ENCODE results near the gene DNAL4.

DNAL4 gene, protein sequence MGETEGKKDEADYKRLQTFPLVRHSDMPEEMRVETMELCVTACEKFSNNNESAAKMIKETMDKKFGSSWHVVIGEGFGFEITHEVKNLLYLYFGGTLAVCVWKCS

GRCh38 chr22:38793721-38794466 lies at the start of gene DNAL4:
Gene DNAL4 (minus strand): TSS chr22:38794143. CDS start chr22:38782731, 11,412 bp downstream.
- no peaks in the 10 kb centered on the region for H3K9me3 Mint-ChIP-seq
- peak within 1 kb of the TSS; percentile 82 for H3K4me3 Mint-ChIP-seq
- peaks cover 30% of the 10 kb centered on the region for H3K27me3 Mint-ChIP-seq
- peaks cover 7% of the 10 kb centered on the region for H3K4me1 Mint-ChIP-seq
- H3K27ac Mint-ChIP-seq: peak within 1 kb of the TSS; percentile 78
- no peaks in the 10 kb centered on the region for H3K36me3 Mint-ChIP-seq
- ATAC-seq: peak; percentile 99

- H3K4me1 Mint-ChIP-seq: peaks cover 6% of the 10 kb centered on the region
- no peak overlapping the region for H3K4me3 Mint-ChIP-seq
- no peak overlapping the region for H3K27ac Mint-ChIP-seq
- H3K9me3 Mint-ChIP-seq: no peaks in the 10 kb centered on the region
- peak; percentile 74 for ATAC-seq
- H3K27me3 Mint-ChIP-seq: peaks cover 82% of the 10 kb centered on the region
- H3K36me3 Mint-ChIP-seq: no peaks in the 10 kb centered on the region
These were observed 49.3 kb upstream of the DNAL4 start for GRCh38 chr22:38843201-38843656.

GRCh38 chr22:38842512-38843200 lies 48.7 kb upstream of the DNAL4 start:
- H3K36me3 Mint-ChIP-seq: no peaks in the 10 kb centered on the region
- no peak for ATAC-seq
- peaks cover 6% of the 10 kb centered on the region for H3K4me1 Mint-ChIP-seq
- H3K27ac Mint-ChIP-seq: no peak overlapping the region
- H3K27me3 Mint-ChIP-seq: peaks cover 83% of the 10 kb centered on the region
- peak overlapping the region; percentile 65 for H3K4me3 Mint-ChIP-seq
- no peaks in the 10 kb centered on the region for H3K9me3 Mint-ChIP-seq

DNA sequence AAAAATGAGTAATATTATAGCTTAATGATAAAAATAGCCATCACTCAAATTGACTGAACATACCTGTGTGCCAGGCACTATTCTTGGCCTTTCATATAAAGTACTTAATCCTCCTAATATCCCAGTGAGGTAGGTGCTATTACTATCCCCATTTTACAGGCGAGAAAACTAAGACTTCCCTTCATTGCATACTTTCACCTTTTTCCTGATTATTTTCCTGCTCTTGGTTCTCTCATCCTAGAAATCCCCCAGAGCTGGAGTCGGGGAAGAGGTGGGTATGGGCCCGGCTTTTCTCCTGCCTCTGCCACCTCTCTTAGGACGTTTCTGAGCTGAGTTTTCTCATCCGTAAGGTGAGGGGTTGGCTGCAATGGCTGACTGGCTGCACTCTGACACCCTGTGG lies 47.7 kb upstream of the DNAL4 start:
- Mint-ChIP-seq H3K27me3 (peaks cover 83% of the 10 kb centered on the region), H3K4me1 (peaks cover 6% of the 10 kb centered on the region), H3K9me3 (no peaks in the 10 kb centered on the region), H3K36me3 (no peaks in the 10 kb centered on the region), H3K4me3 (no peak overlapping the region), H3K27ac (no peak overlapping the region)
- no peak for ATAC-seq

DNA sequence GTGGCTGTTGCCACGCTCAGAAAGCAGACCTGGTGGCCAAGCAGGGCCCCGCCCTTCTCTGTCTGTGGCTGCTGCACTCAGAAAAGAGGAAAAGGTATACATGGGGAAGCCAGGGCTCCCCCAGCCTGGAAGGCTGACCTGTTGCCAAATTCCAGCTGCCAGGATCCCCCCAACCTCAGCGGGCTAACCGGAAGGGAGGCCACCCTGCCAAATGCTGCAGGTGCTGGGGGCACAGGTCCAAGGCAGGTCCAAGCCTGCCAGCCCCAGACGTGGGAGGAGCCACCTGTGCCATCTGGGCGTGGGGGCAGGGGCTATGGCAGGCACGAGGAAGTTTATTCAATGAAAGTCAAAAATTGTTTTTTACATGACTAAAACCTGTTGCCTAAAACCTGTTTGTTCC lies 47.3 kb upstream of the DNAL4 start:
- Mint-ChIP-seq H3K4me1 (peaks cover 6% of the 10 kb centered on the region), H3K27ac (no peak overlapping the region), H3K4me3 (no peak overlapping the region), H3K9me3 (no peaks in the 10 kb centered on the region), H3K27me3 (peaks cover 82% of the 10 kb centered on the region), H3K36me3 (no peaks in the 10 kb centered on the region)
- no peak for ATAC-seq

DNA sequence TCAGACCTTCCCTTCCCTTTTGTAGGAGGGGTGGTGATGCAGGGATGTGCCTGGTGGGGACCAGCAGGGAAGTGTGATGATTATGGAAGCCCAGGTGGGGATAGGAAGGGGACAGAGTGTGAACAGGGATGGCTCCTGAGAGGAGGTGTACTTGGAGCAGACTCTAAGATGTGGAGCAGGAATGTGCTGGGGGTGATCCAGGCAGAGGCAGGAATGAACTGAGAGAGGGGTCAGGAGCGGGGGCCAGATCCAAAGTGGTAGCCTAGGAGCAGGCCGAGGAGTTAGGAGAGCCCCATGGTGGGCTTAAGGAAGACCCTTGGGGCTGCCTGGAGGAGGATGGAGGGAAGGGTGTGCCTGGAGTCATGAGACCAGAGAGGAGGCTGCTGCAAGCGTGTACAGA lies 46.2 kb upstream of the DNAL4 start:
- Mint-ChIP-seq H3K27ac (no peak overlapping the region), H3K4me1 (peaks cover 6% of the 10 kb centered on the region), H3K4me3 (no peak overlapping the region), H3K27me3 (peaks cover 84% of the 10 kb centered on the region), H3K9me3 (no peaks in the 10 kb centered on the region), H3K36me3 (no peaks in the 10 kb centered on the region)
- no peak for ATAC-seq

DNA sequence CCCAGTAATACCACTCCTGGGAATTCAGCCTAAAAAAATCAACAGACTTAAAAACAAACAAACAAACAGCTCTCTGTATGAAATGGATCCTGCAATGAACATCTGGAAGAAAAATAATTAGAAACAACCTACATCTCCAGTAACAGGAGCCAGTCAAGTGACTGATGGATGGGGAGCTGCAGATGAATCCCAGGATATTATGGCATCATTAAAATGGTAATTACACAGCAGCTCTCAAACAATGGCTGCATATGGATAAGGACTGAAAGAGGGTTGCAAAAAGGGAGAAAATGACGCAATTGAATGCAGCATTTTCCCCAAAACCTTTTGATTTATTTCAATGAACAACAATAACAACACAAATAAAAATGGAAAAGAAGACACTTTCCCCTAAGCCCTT lies 45.7 kb upstream of the DNAL4 start:
- Mint-ChIP-seq H3K36me3 (no peaks in the 10 kb centered on the region), H3K9me3 (no peaks in the 10 kb centered on the region), H3K27me3 (peaks cover 84% of the 10 kb centered on the region), H3K27ac (no peak overlapping the region), H3K4me1 (peaks cover 6% of the 10 kb centered on the region), H3K4me3 (no peak overlapping the region)
- ATAC-seq: no peak

- Mint-ChIP-seq H3K27me3 (peaks cover 84% of the 10 kb centered on the region), H3K9me3 (no peaks in the 10 kb centered on the region), H3K27ac (no peak overlapping the region), H3K4me1 (no peaks in the 10 kb centered on the region), H3K36me3 (no peaks in the 10 kb centered on the region), H3K4me3 (no peak overlapping the region)
- no peak for ATAC-seq
These were observed 43.5 kb upstream of the DNAL4 start for GRCh38 chr22:38837414-38837928.

DNA sequence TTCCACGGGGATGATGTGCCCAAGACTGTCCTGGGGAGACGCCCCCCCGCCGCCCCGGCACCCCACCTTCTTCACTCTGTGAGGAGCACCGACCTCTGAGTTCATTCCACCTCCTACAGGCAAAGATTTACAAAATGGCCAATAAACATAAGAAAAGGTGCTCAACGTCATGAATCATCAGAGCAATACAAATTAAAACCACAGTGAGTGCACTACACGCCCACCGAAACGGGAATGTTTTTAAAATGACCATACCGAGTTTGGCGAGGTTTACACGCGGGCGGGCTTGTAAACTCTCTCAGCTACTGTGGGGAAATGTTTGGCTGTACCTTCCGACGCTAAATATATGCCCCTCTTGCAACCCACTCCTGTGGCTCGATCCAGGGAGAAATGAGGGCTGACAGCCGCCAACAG lies 42.0 kb upstream of the DNAL4 start:
- Mint-ChIP-seq H3K9me3 (no peaks in the 10 kb centered on the region), H3K27ac (no peak overlapping the region), H3K4me3 (no peak overlapping the region), H3K4me1 (no peaks in the 10 kb centered on the region), H3K36me3 (no peaks in the 10 kb centered on the region), H3K27me3 (peaks cover 81% of the 10 kb centered on the region)
- no peak for ATAC-seq

GRCh38 chr22:38834991-38835390 lies 41.0 kb upstream of the DNAL4 start:
- H3K27ac Mint-ChIP-seq: no peak overlapping the region
- no peak for ATAC-seq
- no peaks in the 10 kb centered on the region for H3K4me1 Mint-ChIP-seq
- H3K27me3 Mint-ChIP-seq: peaks cover 72% of the 10 kb centered on the region
- H3K36me3 Mint-ChIP-seq: no peaks in the 10 kb centered on the region
- no peak overlapping the region for H3K4me3 Mint-ChIP-seq
- H3K9me3 Mint-ChIP-seq: no peaks in the 10 kb centered on the region

GRCh38 chr22:38834215-38834953 lies 40.4 kb upstream of the DNAL4 start:
- no peak overlapping the region for H3K4me3 Mint-ChIP-seq
- H3K27ac Mint-ChIP-seq: no peak overlapping the region
- peaks cover 66% of the 10 kb centered on the region for H3K27me3 Mint-ChIP-seq
- H3K9me3 Mint-ChIP-seq: no peaks in the 10 kb centered on the region
- no peak for ATAC-seq
- H3K36me3 Mint-ChIP-seq: no peaks in the 10 kb centered on the region
- no peaks in the 10 kb centered on the region for H3K4me1 Mint-ChIP-seq

GRCh38 chr22:38833061-38833460 lies 39.1 kb upstream of the DNAL4 start:
- Mint-ChIP-seq H3K36me3 (no peaks in the 10 kb centered on the region), H3K9me3 (no peaks in the 10 kb centered on the region), H3K4me3 (no peak overlapping the region), H3K27me3 (peaks cover 62% of the 10 kb centered on the region), H3K4me1 (no peaks in the 10 kb centered on the region), H3K27ac (no peak overlapping the region)
- no peak for ATAC-seq

DNA sequence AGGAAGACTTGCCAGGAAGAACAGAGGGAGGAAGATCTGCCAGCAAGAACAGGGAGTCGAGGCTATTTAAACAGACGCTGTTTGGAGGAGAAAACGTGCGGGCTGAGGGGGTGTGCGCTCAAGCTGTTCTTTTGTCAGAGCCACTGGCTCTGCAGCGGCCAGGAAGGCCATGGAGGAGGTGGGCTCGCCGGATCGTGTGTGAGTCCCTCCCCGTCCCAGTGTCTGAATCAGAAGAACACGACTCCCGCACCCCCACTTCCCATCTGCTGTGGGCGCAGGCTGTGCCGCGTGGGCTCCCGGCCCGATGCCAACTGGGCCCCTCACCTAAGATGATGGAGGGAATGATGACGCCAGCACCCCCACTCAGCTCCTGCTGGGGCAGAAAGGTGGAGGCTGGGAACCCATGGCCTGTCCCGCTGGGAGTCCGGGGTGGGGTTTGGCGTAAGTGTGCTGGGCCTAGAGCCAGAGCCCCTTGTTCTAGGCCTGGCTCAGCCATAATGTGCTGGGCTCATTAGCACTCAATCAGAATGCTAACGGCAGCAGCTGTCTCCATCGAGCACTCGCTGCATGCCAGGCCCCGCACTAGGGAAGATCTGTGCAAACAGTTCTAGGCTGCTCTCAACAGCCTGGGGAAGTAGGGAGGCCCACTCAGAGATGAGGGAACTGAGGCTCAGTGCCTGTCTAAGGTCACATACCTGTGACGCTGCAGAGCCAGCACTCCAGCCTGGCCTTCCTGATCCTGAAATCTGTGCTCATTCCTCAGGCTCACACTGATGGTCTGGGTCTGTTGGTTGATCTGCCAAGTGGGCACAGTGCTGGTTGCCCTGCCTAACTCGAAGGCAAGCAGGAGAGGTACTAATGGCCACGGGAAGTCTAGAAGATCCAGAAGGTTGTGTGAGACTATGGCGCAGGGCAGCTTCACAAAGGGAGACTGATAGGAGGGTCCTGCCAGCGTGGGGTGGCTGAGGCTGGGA lies 38.3 kb upstream of the DNAL4 start:
- H3K4me1 Mint-ChIP-seq: no peaks in the 10 kb centered on the region
- no peak overlapping the region for H3K27ac Mint-ChIP-seq
- H3K27me3 Mint-ChIP-seq: peaks cover 67% of the 10 kb centered on the region
- ATAC-seq: no peak
- no peaks in the 10 kb centered on the region for H3K9me3 Mint-ChIP-seq
- no peak overlapping the region for H3K4me3 Mint-ChIP-seq
- no peaks in the 10 kb centered on the region for H3K36me3 Mint-ChIP-seq

DNA sequence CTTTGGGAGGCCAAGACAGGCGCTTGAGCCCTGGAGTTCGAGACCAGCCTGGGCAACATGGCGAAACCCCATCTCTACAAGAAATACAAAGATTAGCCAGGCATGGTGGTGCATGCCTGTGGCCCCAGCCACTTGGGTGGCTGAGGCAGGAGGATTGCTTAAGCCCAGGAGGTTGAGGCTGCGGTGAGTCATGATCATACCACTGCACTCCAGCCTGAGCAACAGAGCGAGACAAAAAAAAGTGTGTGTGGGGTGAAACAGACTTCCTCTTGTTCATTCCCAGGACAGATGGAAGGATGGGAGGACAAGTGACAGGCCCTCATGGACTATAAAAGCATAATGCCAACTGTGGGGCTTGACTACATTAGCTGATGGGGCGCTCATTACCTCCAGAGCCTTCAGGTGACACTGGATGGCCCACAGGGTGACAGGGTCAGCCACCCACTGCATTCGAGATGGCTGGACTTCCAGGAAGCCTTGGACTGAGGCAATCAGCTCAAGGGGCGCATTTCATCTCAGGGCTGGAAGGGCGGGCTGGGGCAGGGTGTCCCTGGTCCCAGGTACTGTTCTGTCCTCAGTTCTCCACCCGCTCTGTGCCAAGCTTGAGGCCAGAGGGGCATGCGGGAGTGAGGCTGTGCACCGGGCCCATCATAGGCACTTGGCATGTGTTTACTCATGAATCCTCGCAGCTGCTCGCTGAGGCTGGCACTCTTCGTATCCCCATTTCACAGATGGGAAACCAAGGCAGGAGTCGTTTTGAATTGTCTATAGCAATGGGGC lies 37.4 kb upstream of the DNAL4 start:
- Mint-ChIP-seq H3K36me3 (no peaks in the 10 kb centered on the region), H3K4me3 (no peak overlapping the region), H3K9me3 (no peaks in the 10 kb centered on the region), H3K27ac (no peak overlapping the region), H3K4me1 (no peaks in the 10 kb centered on the region), H3K27me3 (peaks cover 69% of the 10 kb centered on the region)
- no peak for ATAC-seq
